Memory B cell (primary cell): Measurements from ENCODE around the gene HDLBP.
"Not testable (repeated sequence)": the region's sequence is repeated elsewhere in the genome, so short reads cannot be mapped to it uniquely, and the experiment has no call there.

Experiments
- ATAC-seq: fragments of 150-1000 bp; cut with Tn5 transposase; 2 replicates; pipeline ENCODE4 v1.10.0; 2021; ENCODE audit warnings: low read depth, mild to moderate bottlenecking, moderate library complexity
- DNase-seq, 2 donors: peaks; one replicate each; pipeline ENCODE4 v3.0.0; 2022; ENCODE audit warnings: low spot score in 2 of 2
- H3K27ac Mint-ChIP-seq: one replicate; pipeline ENCODE4 v1.8.0; 2022; ENCODE audit warnings: mild to moderate bottlenecking, moderate library complexity, mixed read lengths
- H3K27me3 Mint-ChIP-seq: one replicate; pipeline ENCODE4 v1.8.0; 2022; ENCODE audit warnings: mixed read lengths
- H3K36me3 Mint-ChIP-seq: one replicate; pipeline ENCODE4 v1.8.0; 2022; ENCODE audit warnings: mild to moderate bottlenecking, mixed read lengths
- H3K4me1 Mint-ChIP-seq: one replicate; pipeline ENCODE4 v1.8.0; 2022; ENCODE audit warnings: mixed read lengths
- H3K4me3 Mint-ChIP-seq: one replicate; pipeline ENCODE4 v1.8.0; 2022; ENCODE audit warnings: mild to moderate bottlenecking, moderate library complexity, mixed read lengths
- H3K9me3 Mint-ChIP-seq: one replicate; pipeline ENCODE4 v1.8.0; 2022; ENCODE audit warnings: mixed read lengths

HDLBP gene

GRCh38 chr2:241198381-241199279 is 116.8 kb downstream of the HDLBP start:
- H3K4me1 Mint-ChIP-seq, result no peaks in the 10 kb centered on the region
- H3K9me3 Mint-ChIP-seq, result no peaks in the 10 kb centered on the region
- ATAC-seq, result no peak

DNA sequence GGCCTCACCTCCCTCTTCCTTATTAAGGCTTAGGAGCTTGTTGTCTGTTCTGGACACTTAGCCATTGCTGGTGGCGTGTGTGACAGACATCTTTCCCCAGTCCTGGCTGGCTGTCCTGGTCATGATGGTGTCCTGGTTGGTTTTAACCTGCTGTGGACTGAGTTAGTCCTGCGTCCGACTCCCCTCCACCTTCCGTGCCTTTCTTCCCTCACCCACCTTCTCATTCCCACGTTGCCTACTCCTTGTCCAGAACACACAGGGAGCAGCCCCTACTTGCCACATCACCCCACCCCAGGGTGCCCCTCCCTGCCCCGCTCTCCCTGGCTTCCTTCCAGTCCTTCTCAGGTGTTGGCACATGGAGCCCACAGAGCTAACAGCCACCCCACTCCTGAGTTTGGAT is 117.5 kb downstream of the HDLBP start:
- Mint-ChIP-seq H3K9me3 (no peaks in the 10 kb centered on the region), H3K36me3 (no peaks in the 10 kb centered on the region), H3K27me3 (no peaks in the 10 kb centered on the region), H3K4me1 (no peaks in the 10 kb centered on the region), H3K4me3 (no peak overlapping the region), H3K27ac (no peak overlapping the region)
- ATAC-seq (no peak), DNase-seq (no peak)

More at GRCh38 chr2:241198381-241199279, 116.8 kb downstream of the HDLBP start:
- Mint-ChIP-seq H3K36me3 (no peaks in the 10 kb centered on the region), H3K27ac (no peak overlapping the region), H3K27me3 (no peaks in the 10 kb centered on the region), H3K4me3 (no peak overlapping the region)
- no peak for DNase-seq

- H3K27me3 Mint-ChIP-seq, DNase-seq, H3K27ac Mint-ChIP-seq, H3K4me1 Mint-ChIP-seq, H3K9me3 Mint-ChIP-seq, ATAC-seq, H3K36me3 Mint-ChIP-seq, H3K4me3 Mint-ChIP-seq: not testable (repeated sequence)
Observed at GRCh38 chr2:241197246-241197645, 118.2 kb downstream of the HDLBP start.

DNA sequence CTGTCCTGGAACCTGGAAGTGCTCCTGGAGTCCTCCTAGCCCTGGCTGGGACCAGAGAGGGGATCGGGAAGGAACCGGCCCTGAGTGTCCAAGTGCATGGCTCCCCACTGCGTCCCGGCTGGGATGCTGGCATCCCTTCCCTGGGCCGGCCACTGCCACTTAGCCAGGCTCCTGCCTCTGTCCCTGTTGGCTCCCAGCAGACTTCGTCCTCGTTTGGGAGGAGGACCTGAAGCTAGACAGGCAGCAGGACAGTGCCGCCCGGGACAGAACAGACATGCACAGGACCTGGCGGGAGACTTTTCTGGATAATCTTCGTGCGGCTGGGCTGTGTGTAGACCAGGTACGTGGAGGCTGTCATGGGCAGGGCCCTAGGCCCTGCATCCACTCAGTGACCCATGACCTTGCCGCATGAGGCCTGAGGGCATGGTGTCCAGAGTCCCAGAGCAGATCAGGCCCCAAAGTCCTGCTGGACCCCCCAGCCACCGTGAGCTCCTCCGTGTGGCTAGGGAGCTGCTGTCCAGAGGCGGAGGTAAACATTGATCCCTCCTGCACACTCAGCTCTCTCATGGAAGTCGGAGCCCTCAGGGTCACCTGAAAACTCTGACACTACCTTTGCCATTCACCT is 119.9 kb downstream of the HDLBP start:
- no peak overlapping the region for H3K4me3 Mint-ChIP-seq
- no peaks in the 10 kb centered on the region for H3K9me3 Mint-ChIP-seq
- ATAC-seq, result no peak
- no peak for DNase-seq
- H3K4me1 Mint-ChIP-seq, result no peaks in the 10 kb centered on the region
- no peak overlapping the region for H3K27ac Mint-ChIP-seq
- no peaks in the 10 kb centered on the region for H3K27me3 Mint-ChIP-seq
- H3K36me3 Mint-ChIP-seq, result no peaks in the 10 kb centered on the region

DNA sequence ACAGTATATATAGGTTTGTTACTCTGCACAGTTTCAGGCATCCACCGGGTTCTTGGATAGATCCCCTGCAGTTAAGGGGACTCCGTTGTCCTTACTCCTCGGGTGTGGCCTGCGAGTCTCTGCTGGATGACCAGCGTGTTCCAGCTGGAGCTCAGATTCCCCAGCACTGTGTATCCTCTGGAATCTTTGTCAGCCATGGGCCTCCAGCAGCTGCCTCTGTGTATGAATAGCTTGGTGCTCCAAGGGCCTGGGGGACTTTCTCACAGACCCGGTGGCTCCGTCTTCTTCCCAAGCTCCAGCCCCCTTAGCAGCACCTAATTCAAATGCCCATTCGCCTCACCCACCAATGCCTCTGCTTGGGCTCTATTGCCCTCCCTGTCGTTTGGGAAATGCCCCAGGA is 120.7 kb downstream of the HDLBP start:
- Mint-ChIP-seq H3K4me1 (no peaks in the 10 kb centered on the region), H3K9me3 (no peaks in the 10 kb centered on the region), H3K27ac (no peak overlapping the region), H3K36me3 (no peaks in the 10 kb centered on the region), H3K4me3 (no peak overlapping the region), H3K27me3 (no peaks in the 10 kb centered on the region)
- no peak for ATAC-seq
- DNase-seq, result no peak

DNA sequence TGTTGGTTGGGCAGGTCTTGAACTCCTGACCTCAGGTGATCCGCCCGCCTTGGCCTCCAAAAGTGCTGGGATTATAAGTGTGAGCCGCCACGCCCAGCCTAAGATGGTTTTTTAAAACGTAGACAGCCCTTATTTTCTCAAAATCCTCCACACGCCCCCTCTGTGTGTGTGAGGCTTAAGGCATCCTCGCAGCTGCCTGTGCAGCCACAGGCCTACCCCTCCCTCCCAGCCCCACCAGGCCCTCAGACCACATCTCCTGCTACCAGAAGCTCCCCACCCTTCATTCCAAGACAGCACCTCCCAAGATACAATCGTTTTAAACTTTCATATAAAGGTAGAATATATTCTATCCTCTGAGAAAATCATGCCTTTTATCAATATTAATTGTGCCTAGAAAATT is 122.2 kb downstream of the HDLBP start:
- ATAC-seq (no peak), DNase-seq (no peak)
- H3K27me3 Mint-ChIP-seq, result no peaks in the 10 kb centered on the region

DNA sequence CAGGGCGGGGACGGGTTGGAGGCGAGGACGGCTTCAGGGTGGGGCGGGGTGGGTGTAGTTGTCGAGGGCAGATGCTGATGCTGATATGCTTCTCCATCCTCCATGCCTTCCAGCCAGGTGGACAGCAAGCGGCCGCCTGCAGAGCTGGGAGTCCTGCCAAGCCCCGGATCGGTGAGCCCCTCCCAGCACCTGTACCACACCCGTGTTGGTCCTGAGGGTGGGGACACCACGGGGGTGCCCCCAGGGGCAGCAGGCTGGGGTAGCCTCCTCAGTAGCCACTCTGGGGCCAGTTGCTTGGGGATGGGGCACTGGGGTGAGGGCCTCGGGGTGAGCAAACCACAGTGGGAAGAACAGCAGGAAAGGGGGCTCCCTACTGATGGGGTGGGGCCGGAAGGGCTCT is 124.4 kb downstream of the HDLBP start:
- Mint-ChIP-seq H3K4me1 (peaks cover 16% of the 10 kb centered on the region), H3K9me3 (no peaks in the 10 kb centered on the region), H3K27ac (no peak overlapping the region), H3K4me3 (no peak overlapping the region), H3K27me3 (peaks cover 2% of the 10 kb centered on the region), H3K36me3 (no peaks in the 10 kb centered on the region)
- ATAC-seq (no peak), DNase-seq (no peak)

More for the DNA sequence above, 122.2 kb downstream of the HDLBP start:
- Mint-ChIP-seq H3K27ac (no peak overlapping the region), H3K4me1 (peaks cover 3% of the 10 kb centered on the region), H3K9me3 (no peaks in the 10 kb centered on the region), H3K36me3 (no peaks in the 10 kb centered on the region), H3K4me3 (no peak overlapping the region)

DNA sequence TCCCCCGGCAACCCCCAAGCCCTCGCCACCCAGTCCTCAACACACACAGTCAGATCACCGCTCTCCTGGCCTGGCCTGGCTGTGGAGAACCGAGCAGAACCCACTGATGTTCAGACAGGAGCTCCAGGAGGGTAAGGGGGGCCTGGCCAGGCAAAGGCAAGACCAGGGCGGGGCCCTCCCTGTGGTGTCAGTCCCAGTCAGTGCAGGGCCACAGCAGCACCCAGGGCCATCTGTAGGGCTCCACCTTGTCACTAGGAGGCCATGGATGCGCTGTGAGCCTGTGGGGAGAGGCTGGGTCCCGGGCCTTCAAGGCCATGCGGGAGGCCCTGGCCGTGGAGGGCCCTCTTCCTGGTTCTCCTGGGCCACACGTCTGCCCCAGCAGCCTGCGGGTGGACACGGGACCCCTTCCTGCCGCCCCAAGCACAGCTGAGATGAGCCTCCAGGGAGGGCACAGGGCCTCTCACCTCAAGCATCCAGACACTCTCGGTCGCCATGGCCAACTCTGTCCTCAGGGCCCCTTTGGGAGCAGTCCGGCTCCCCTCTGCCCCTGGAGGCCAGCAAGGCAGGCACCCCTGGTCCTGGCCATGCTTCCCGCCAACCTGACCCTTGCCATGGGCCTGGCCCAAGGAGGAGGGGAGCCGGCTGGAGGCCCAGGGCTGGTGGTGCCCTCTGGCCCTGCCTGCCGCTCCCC is 125.0 kb downstream of the HDLBP start:
- no peaks in the 10 kb centered on the region for H3K36me3 Mint-ChIP-seq
- H3K4me1 Mint-ChIP-seq, result peaks cover 16% of the 10 kb centered on the region
- H3K9me3 Mint-ChIP-seq, result no peaks in the 10 kb centered on the region
- H3K27me3 Mint-ChIP-seq, result peaks cover 2% of the 10 kb centered on the region
- no peak overlapping the region for H3K27ac Mint-ChIP-seq
- H3K4me3 Mint-ChIP-seq, result no peak overlapping the region
- DNase-seq (no peak), ATAC-seq (no peak)

GRCh38 chr2:241189856-241190201 is 125.6 kb downstream of the HDLBP start:
- H3K27ac Mint-ChIP-seq, result no peak overlapping the region
- no peak for ATAC-seq
- no peak overlapping the region for H3K4me3 Mint-ChIP-seq
- peaks cover 16% of the 10 kb centered on the region for H3K4me1 Mint-ChIP-seq
- no peaks in the 10 kb centered on the region for H3K36me3 Mint-ChIP-seq
- H3K27me3 Mint-ChIP-seq, result peaks cover 2% of the 10 kb centered on the region
- DNase-seq, result no peak
- no peaks in the 10 kb centered on the region for H3K9me3 Mint-ChIP-seq

- DNase-seq, result no peak
- Mint-ChIP-seq H3K27ac (no peak overlapping the region), H3K4me1 (peaks cover 16% of the 10 kb centered on the region), H3K4me3 (no peak overlapping the region), H3K27me3 (peaks cover 2% of the 10 kb centered on the region), H3K9me3 (no peaks in the 10 kb centered on the region), H3K36me3 (no peaks in the 10 kb centered on the region)
- ATAC-seq, result no peak
Observed at GRCh38 chr2:241189093-241189855, 126.2 kb downstream of the HDLBP start.

- no peaks in the 10 kb centered on the region for H3K9me3 Mint-ChIP-seq
- H3K27ac Mint-ChIP-seq, result no peak within 1 kb of the TSS
- H3K4me1 Mint-ChIP-seq, result peaks cover 16% of the 10 kb centered on the region
- no peaks in the 10 kb centered on the region for H3K36me3 Mint-ChIP-seq
- H3K27me3 Mint-ChIP-seq, result peaks cover 2% of the 10 kb centered on the region
- ATAC-seq (peak; percentile 79), DNase-seq (peak in 1 of 2 donors; percentile 14)
- peak within 1 kb of the TSS; percentile 74 for H3K4me3 Mint-ChIP-seq
Observed at GRCh38 chr2:241188361-241189092, 126.9 kb downstream of the HDLBP start, which contains the start of gene ANO7. ANO7 (plus strand) TSS chr2:241188677; CDS start chr2:241190064, 1,387 bp downstream.

DNA sequence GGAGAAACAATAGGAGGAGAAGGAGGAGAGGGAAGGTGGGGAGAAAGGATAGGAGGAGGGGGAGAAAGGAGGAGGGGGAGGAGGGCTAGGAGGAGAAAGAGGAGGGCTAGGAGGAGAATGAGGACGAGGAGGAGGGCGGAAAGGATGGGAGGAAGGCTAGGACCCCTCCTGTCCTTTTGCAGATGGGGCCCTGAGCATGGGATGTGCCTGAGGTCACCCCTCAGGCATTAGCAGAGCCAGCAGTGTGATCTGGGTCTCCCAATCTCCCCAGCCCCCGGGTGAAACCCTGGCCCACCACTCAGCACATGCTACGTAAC is 127.6 kb downstream of the HDLBP start:
- H3K4me1 Mint-ChIP-seq, result peaks cover 16% of the 10 kb centered on the region
- peak overlapping the region; percentile 74 for H3K4me3 Mint-ChIP-seq
- H3K27ac Mint-ChIP-seq, result no peak overlapping the region
- H3K27me3 Mint-ChIP-seq, result peaks cover 2% of the 10 kb centered on the region
- no peaks in the 10 kb centered on the region for H3K36me3 Mint-ChIP-seq
- ATAC-seq, result no peak
- DNase-seq, result no peak
- no peaks in the 10 kb centered on the region for H3K9me3 Mint-ChIP-seq

DNA sequence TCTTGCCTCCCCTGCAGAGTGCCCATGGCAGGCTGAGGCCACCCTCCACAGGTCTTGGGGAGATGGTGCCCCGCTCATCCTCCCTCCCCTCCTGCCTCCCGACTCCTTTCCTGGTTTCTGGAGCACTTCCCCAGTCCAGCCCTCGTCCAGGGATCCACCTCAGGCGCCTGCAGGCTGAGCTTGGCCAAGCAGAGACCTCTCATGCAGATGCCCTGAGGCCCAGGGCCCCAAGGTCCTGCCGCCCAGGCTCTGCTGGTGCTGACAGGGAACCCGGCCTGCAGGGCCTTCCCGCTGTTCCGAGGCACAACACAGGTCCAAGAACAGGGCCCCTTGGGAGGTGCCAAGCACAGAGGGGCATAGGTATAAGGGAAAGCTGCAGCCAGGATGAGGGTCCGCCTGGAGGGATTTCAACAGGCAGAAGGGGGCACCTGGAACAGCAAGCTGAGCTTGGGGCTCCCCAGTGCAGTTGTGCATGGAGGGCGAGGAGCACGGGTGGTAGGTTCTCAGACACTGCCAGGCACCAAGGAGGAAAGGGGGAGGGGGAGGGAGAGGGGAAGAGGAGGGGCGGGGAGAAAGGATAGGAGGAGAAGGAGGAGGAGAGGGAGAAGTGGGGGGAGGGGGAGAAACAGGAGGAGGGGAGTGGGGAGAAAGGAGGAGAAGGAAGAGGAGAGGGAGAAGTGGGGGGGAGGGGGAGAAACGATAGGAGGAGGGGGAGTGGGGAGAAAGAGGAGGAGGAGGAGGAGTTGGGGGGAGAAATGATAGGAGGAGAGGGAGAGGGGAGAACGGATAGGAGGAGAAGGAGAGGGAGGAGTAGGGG is 128.2 kb downstream of the HDLBP start:
- H3K4me1 Mint-ChIP-seq, result peaks cover 16% of the 10 kb centered on the region
- peaks cover 2% of the 10 kb centered on the region for H3K27me3 Mint-ChIP-seq
- DNase-seq (no peak), ATAC-seq (no peak)
- H3K36me3 Mint-ChIP-seq, result peaks cover 4% of the 10 kb centered on the region
- no peaks in the 10 kb centered on the region for H3K9me3 Mint-ChIP-seq
- no peak overlapping the region for H3K27ac Mint-ChIP-seq
- H3K4me3 Mint-ChIP-seq, result peak overlapping the region; percentile 43
